SKM-1 (cell line): ENCODE measurements around the gene ANKFN1.

Experiments used
- DNase-seq: peaks from one replicate; lab custom pipeline; 2025; ENCODE audit not compliant: unreplicated experiment; lab: John Stamatoyannopoulos, UW

Gene ANKFN1

DNA sequence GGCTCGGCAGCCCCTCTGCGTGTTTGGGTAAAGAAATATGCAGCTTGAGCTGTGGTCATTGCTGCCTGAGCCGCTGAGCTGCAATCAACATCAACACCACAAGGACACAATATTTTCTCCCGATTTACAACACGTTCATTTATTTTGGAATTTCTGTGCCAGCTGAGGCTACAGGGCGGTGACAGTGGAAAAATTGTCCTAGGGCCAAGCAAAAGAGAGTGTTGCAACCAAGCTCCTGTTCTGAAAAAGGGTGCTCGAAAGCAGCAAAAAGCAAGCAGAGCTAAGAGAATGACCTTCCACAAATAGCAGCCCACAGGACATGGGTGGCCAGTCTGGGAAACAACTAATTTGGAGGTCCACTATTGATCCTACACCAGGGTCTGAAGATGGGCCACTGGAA, 404.8 kb downstream of the ANKFN1 start:
- DNase-seq, result no peak
